WTC11 (cell line): ENCODE data around the gene PTPRK. TPM values are rescaled to one million over a fixed set of nuclear protein-coding genes. Genes with fewer than 3 reads are reported as not detected.

ENCODE experiments used
- ATAC-seq: fragments of 200-7000 bp; cut with Tn5 transposase; 2 replicates; pipeline ENCODE4 v1.10.0; 2021; ENCODE audit warnings: mild to moderate bottlenecking, moderate library complexity
- CTCF ChIA-PET: fragments of 300-600 bp; sonication (Branson Sonifier 250); formaldehyde crosslinking; loops from one replicate; lab custom pipeline; 2021; ENCODE audit warnings: antibody characterized with exemption; lab: Charles Lee
- POLR2A ChIA-PET: fragments of 350-600 bp; sonication (Branson Sonifier 250); formaldehyde crosslinking; loops from one replicate; lab custom pipeline; 2021; ENCODE audit warnings: antibody characterized with exemption; lab: Charles Lee
- DNase-seq: peaks from one replicate; pipeline ENCODE4 v3.0.0; 2021; ENCODE audit warnings: low spot score
- H3K27ac Mint-ChIP-seq: 2 replicates; pipeline ENCODE4 v1.8.0; 2021; ENCODE audit warnings: mixed read lengths
- H3K27me3 Mint-ChIP-seq: 2 replicates; pipeline ENCODE4 v1.8.0; 2021; ENCODE audit warnings: low read depth, mild to moderate bottlenecking, moderate library complexity, mixed read lengths
- H3K36me3 Mint-ChIP-seq: 2 replicates; pipeline ENCODE4 v1.8.0; 2021; ENCODE audit warnings: mixed read lengths
- H3K4me1 Mint-ChIP-seq: 2 replicates; pipeline ENCODE4 v1.8.0; 2022; ENCODE audit warnings: mixed read lengths
- H3K4me3 Mint-ChIP-seq: 2 replicates; pipeline ENCODE4 v1.8.0; 2021; ENCODE audit warnings: mild to moderate bottlenecking, moderate library complexity, mixed read lengths
- H3K9me3 Mint-ChIP-seq: 2 replicates; pipeline ENCODE4 v1.8.0; 2021; ENCODE audit warnings: mixed read lengths
- AR ChIP-seq: fragments of 250-450 bp; sonication (Bioruptor Pico); IDR thresholded peaks from 2 replicates; pipeline ENCODE4 v1.9.0; 2021; ENCODE audit warnings: mild to moderate bottlenecking
- ATF1 ChIP-seq: sonication (generic); formaldehyde crosslinking; IDR thresholded peaks from 2 replicates; pipeline ENCODE4 v1.8.1; 2023; ENCODE audit warnings: mild to moderate bottlenecking, moderate library complexity, missing genetic modification reagents
- ATF2 ChIP-seq: sonication (generic); formaldehyde crosslinking; IDR thresholded peaks from 2 replicates; pipeline ENCODE4 v1.8.1; 2022; ENCODE audit warnings: low read depth, missing genetic modification reagents, borderline replicate concordance
- ATF3 ChIP-seq: sonication (generic); formaldehyde crosslinking; conservative IDR thresholded peaks from 2 replicates; pipeline ENCODE4 v1.8.1; 2022; ENCODE audit warnings: mild to moderate bottlenecking, missing genetic modification reagents
- E2F4 ChIP-seq: sonication (generic); formaldehyde crosslinking; IDR thresholded peaks from 2 replicates; pipeline ENCODE4 v1.8.1; 2022; ENCODE audit warnings: low read depth, mild to moderate bottlenecking, moderate library complexity, missing genetic modification reagents, borderline replicate concordance
- ELF4 ChIP-seq: sonication (generic); formaldehyde crosslinking; IDR thresholded peaks from 2 replicates; pipeline ENCODE4 v1.8.1; 2022; ENCODE audit warnings: low read depth, mild to moderate bottlenecking, moderate library complexity, missing genetic modification reagents
- ESRRA ChIP-seq: sonication (generic); formaldehyde crosslinking; IDR thresholded peaks from 2 replicates; pipeline ENCODE4 v1.8.1; 2022; ENCODE audit warnings: mild to moderate bottlenecking, missing genetic modification reagents, borderline replicate concordance
- FOXJ3 ChIP-seq: sonication (generic); formaldehyde crosslinking; IDR thresholded peaks from 2 replicates; pipeline ENCODE4 v1.9.0; 2021; ENCODE audit warnings: missing genetic modification reagents, mild to moderate bottlenecking, borderline replicate concordance
- FOXK1 ChIP-seq: sonication (generic); formaldehyde crosslinking; IDR thresholded peaks from 2 replicates; pipeline ENCODE4 v1.8.0; 2022; ENCODE audit warnings: mild to moderate bottlenecking, moderate library complexity, missing genetic modification reagents
- JAZF1 ChIP-seq: fragments of 250-450 bp; sonication (Bioruptor Pico); IDR thresholded peaks from 2 replicates; pipeline ENCODE4 v1.9.0; 2021; ENCODE audit warnings: moderate library complexity, mild to moderate bottlenecking, inconsistent platforms
- JUN ChIP-seq: sonication (generic); formaldehyde crosslinking; IDR thresholded peaks from 2 replicates; pipeline ENCODE4 v1.8.0; 2023; ENCODE audit warnings: mild to moderate bottlenecking, missing genetic modification reagents
- KAT7 ChIP-seq: sonication (generic); formaldehyde crosslinking; IDR thresholded peaks from 2 replicates; pipeline ENCODE4 v1.8.1; 2023; ENCODE audit warnings: missing genetic modification reagents, mild to moderate bottlenecking, borderline replicate concordance
- MYBL2 ChIP-seq: sonication (generic); formaldehyde crosslinking; IDR thresholded peaks from 2 replicates; pipeline ENCODE4 v1.8.1; 2023; ENCODE audit warnings: mild to moderate bottlenecking, moderate library complexity, missing genetic modification reagents
- NFE2L1 ChIP-seq: sonication (generic); formaldehyde crosslinking; IDR thresholded peaks from 2 replicates; pipeline ENCODE4 v1.8.1; 2023; ENCODE audit warnings: missing genetic modification reagents
- NR1H2 ChIP-seq: sonication (generic); formaldehyde crosslinking; IDR thresholded peaks from 2 replicates; pipeline ENCODE4 v1.9.0; 2021; ENCODE audit warnings: mild to moderate bottlenecking, moderate library complexity, missing genetic modification reagents
- NR3C1 ChIP-seq: sonication (generic); formaldehyde crosslinking; conservative IDR thresholded peaks from 2 replicates; pipeline ENCODE4 v1.8.1; 2023; ENCODE audit warnings: low read depth, mild to moderate bottlenecking, missing genetic modification reagents
- OVOL2 ChIP-seq: fragments of 250-450 bp; sonication (Bioruptor Pico); IDR thresholded peaks from 2 replicates; pipeline ENCODE4 v1.9.0; 2021; ENCODE audit warnings: mild to moderate bottlenecking, borderline replicate concordance
- PRRX2 ChIP-seq: fragments of 250-450 bp; sonication (Bioruptor Pico); IDR thresholded peaks from 2 replicates; pipeline ENCODE4 v1.8.0; 2021; ENCODE audit warnings: mild to moderate bottlenecking
- RELA ChIP-seq: sonication (generic); formaldehyde crosslinking; IDR thresholded peaks from 2 replicates; pipeline ENCODE4 v1.8.1; 2022; ENCODE audit warnings: missing genetic modification reagents, mild to moderate bottlenecking, borderline replicate concordance
- SP1 ChIP-seq: sonication (generic); formaldehyde crosslinking; conservative IDR thresholded peaks from 2 replicates; pipeline ENCODE4 v1.8.1; 2022; ENCODE audit warnings: missing genetic modification reagents
- TCF7 ChIP-seq: sonication (generic); formaldehyde crosslinking; IDR thresholded peaks from 2 replicates; pipeline ENCODE4 v1.8.0; 2022; ENCODE audit warnings: mild to moderate bottlenecking, low read depth, missing genetic modification reagents, moderate library complexity
- ZBTB21 ChIP-seq: sonication (generic); formaldehyde crosslinking; IDR thresholded peaks from 2 replicates; pipeline ENCODE4 v1.8.1; 2023; ENCODE audit warnings: mild to moderate bottlenecking, missing genetic modification reagents, borderline replicate concordance
- ZMAT4 ChIP-seq: fragments of 250-450 bp; sonication (Bioruptor Pico); IDR thresholded peaks from 2 replicates; pipeline ENCODE4 v1.9.0; 2021; ENCODE audit warnings: mild to moderate bottlenecking
- ZNF138 ChIP-seq: sonication (generic); formaldehyde crosslinking; conservative IDR thresholded peaks from 2 replicates; pipeline ENCODE4 v1.8.1; 2022; ENCODE audit warnings: mild to moderate bottlenecking, moderate library complexity, missing genetic modification reagents
- ZNF263 ChIP-seq: sonication (generic); formaldehyde crosslinking; IDR thresholded peaks from 2 replicates; pipeline ENCODE4 v1.8.1; 2022; ENCODE audit warnings: low read depth, mild to moderate bottlenecking, moderate library complexity, missing genetic modification reagents
- ZNF532 ChIP-seq: fragments of 250-450 bp; sonication (Bioruptor Pico); IDR thresholded peaks from 2 replicates; pipeline ENCODE4 v1.9.0; 2021; ENCODE audit warnings: mild to moderate bottlenecking, borderline replicate concordance
- total RNA-seq: library from RNA; stranded (reverse); gene quantifications from 3 replicates; pipeline ENCODE4 v1.2.3, GENCODE V29; 2021

Gene PTPRK
- total RNA-seq, 1 experiment from 2014 or later, result 44.8 TPM

- TF ChIP-seq MYBL2 (CRISPR knock-in tag), result no peak
- TF ChIP-seq FOXJ3 (CRISPR knock-in tag), result no peak
- no peak for TF ChIP-seq ATF3 (CRISPR knock-in tag)
- TF ChIP-seq ELF4 (CRISPR knock-in tag), result no peak
- TF ChIP-seq ZNF138 (CRISPR knock-in tag), result no peak
- TF ChIP-seq NR3C1 (CRISPR knock-in tag), result no peak
- TF ChIP-seq ZBTB21 (CRISPR knock-in tag), result no peak
- TF ChIP-seq NR1H2, result no peak
- TF ChIP-seq ESRRA, result no peak
- TF ChIP-seq SP1 (CRISPR knock-in tag), result no peak
- ATAC-seq, result no peak
- no peak overlapping the region for H3K4me3 Mint-ChIP-seq
- peaks cover 7% of the 10 kb centered on the region for H3K36me3 Mint-ChIP-seq
- no peak overlapping the region for H3K27ac Mint-ChIP-seq
- no peak for DNase-seq
- ChIA-PET CTCF (no interaction called here), POLR2A (no interaction called here)
- no peaks in the 10 kb centered on the region for H3K4me1 Mint-ChIP-seq
- no peaks in the 10 kb centered on the region for H3K27me3 Mint-ChIP-seq
- peaks cover 8% of the 10 kb centered on the region for H3K9me3 Mint-ChIP-seq
Measured at GRCh38 chr6:127966616-127967015, 553.8 kb downstream of the PTPRK start.

- H3K27me3 Mint-ChIP-seq, result no peaks in the 10 kb centered on the region
- H3K27ac Mint-ChIP-seq, result no peak overlapping the region
- H3K4me1 Mint-ChIP-seq, result peaks cover 4% of the 10 kb centered on the region; the same call in 1 of the 2 replicates
- TF ChIP-seq JAZF1 (CRISPR knock-in tag) (no peak), E2F4 (CRISPR knock-in tag) (no peak), RELA (CRISPR knock-in tag) (no peak), PRRX2 (CRISPR knock-in tag) (no peak), ZMAT4 (CRISPR knock-in tag) (no peak), TCF7 (CRISPR knock-in tag) (no peak), JUN (no peak), ZBTB21 (CRISPR knock-in tag) (no peak), OVOL2 (CRISPR knock-in tag) (no peak), NFE2L1 (CRISPR knock-in tag) (no peak), AR (no peak), ZNF532 (CRISPR knock-in tag) (no peak), FOXJ3 (CRISPR knock-in tag) (no peak), ATF2 (CRISPR knock-in tag) (no peak), KAT7 (no peak), ATF1 (no peak), FOXK1 (no peak), ZNF263 (CRISPR knock-in tag) (no peak)
- ChIA-PET POLR2A (no interaction called here), CTCF (no interaction called here)
- DNase-seq (no peak), ATAC-seq (no peak)
- H3K36me3 Mint-ChIP-seq, result peaks cover 7% of the 10 kb centered on the region
- peaks cover 14% of the 10 kb centered on the region for H3K9me3 Mint-ChIP-seq
- no peak overlapping the region for H3K4me3 Mint-ChIP-seq
Measured at GRCh38 chr6:127963495-127963894, 556.9 kb downstream of the PTPRK start.
